BE2C (cell line): ENCODE measurements around the gene SYT15.

Experiments used
- DNase-seq: peaks from one replicate; pipeline ENCODE4 v3.0.0-alpha.2; 2020
- H3K27me3 ChIP-seq: fragments of 250-450 bp; sonication (Bioruptor Pico); 2 replicates; pipeline ENCODE4 v1.5.1; 2020; ENCODE audit warnings: mild to moderate bottlenecking
- H3K36me3 ChIP-seq: fragments of 250-450 bp; sonication (Bioruptor Pico); 2 replicates; pipeline ENCODE4 v1.5.1; 2020; ENCODE audit warnings: mild to moderate bottlenecking
- H3K4me1 ChIP-seq: fragments of 250-450 bp; sonication (Bioruptor Pico); 2 replicates; pipeline ENCODE4 v1.5.1; 2020
- H3K4me3 ChIP-seq: 2 replicates; pipeline ENCODE4 v1.5.1; 2011; ENCODE audit warnings: low read depth, low read length
- H3K9me3 ChIP-seq: fragments of 250-450 bp; sonication (Bioruptor Pico); 2 replicates; pipeline ENCODE4 v1.5.1; 2020
- CTCF ChIP-seq: IDR thresholded peaks from 2 replicates; pipeline ENCODE4 v1.5.1; 2012; ENCODE audit warnings: mild to moderate bottlenecking, low read depth, low read length

SYT15 gene

GRCh38 chr10:46554166-46554781 lies 24.7 kb upstream of the SYT15 start:
- Histone ChIP-seq H3K4me1 (no peaks in the 10 kb centered on the region), H3K4me3 (no peak overlapping the region), H3K27me3 (peaks cover 3% of the 10 kb centered on the region; the same call in 1 of the 2 replicates), H3K9me3 (no peaks in the 10 kb centered on the region), H3K36me3 (no peaks in the 10 kb centered on the region)
- DNase-seq, result no peak
- TF ChIP-seq CTCF, result no peak

GRCh38 chr10:46555366-46555712 lies 23.6 kb upstream of the SYT15 start:
- Histone ChIP-seq H3K36me3 (no peaks in the 10 kb centered on the region), H3K4me1 (no peaks in the 10 kb centered on the region), H3K4me3 (no peak overlapping the region), H3K27me3 (peaks cover 4% of the 10 kb centered on the region; the same call in 1 of the 2 replicates), H3K9me3 (no peaks in the 10 kb centered on the region)
- TF ChIP-seq CTCF, result no peak
- peak; percentile 9 for DNase-seq

GRCh38 chr10:46555713-46556514 lies 23.0 kb upstream of the SYT15 start:
- Histone ChIP-seq H3K27me3 (peaks cover 9% of the 10 kb centered on the region), H3K4me1 (no peaks in the 10 kb centered on the region), H3K4me3 (no peak overlapping the region), H3K9me3 (no peaks in the 10 kb centered on the region), H3K36me3 (no peaks in the 10 kb centered on the region)
- no peak for TF ChIP-seq CTCF
- peak; percentile 25 for DNase-seq

- no peak within 1 kb of the TSS for H3K4me3 ChIP-seq
- DNase-seq, result peak; percentile 26
- no peaks in the 10 kb centered on the region for H3K4me1 ChIP-seq
- no peaks in the 10 kb centered on the region for H3K9me3 ChIP-seq
- peaks cover 11% of the 10 kb centered on the region for H3K27me3 ChIP-seq
- H3K36me3 ChIP-seq, result no peaks in the 10 kb centered on the region
- TF ChIP-seq CTCF, result no peak
Measured at GRCh38 chr10:46556515-46557318, 22.2 kb upstream of the SYT15 start, which contains the start of gene GPRIN2. TSS of gene GPRIN2 (minus strand) at chr10:46556658. CDS start at chr10:46550736, 5,922 bp downstream.

GRCh38 chr10:46557319-46558121 lies 21.4 kb upstream of the SYT15 start:
- Histone ChIP-seq H3K4me3 (no peak overlapping the region), H3K36me3 (no peaks in the 10 kb centered on the region), H3K9me3 (no peaks in the 10 kb centered on the region), H3K4me1 (no peaks in the 10 kb centered on the region), H3K27me3 (peaks cover 11% of the 10 kb centered on the region)
- DNase-seq, result peak; percentile 46
- no peak for TF ChIP-seq CTCF
